ENCODE results near the gene SPOCK1. TPM values are rescaled to one million over a fixed set of nuclear protein-coding genes. Genes with fewer than 3 reads are reported as not detected.

The SPOCK1 gene
- total RNA-seq, 1 experiment from 2014 or later: 0.27 TPM

- Histone ChIP-seq H3K27me3 (ENCODE audit: insufficient read depth, low read length) (peaks cover 54% of the 10 kb centered on the region), H3K9me2 (ENCODE audit: insufficient read depth) (no peaks in the 10 kb centered on the region), H3K36me3 (ENCODE audit: control insufficient read depth in 1 of 2, insufficient read depth in 2 of 2, low read length in 2 of 2) (no peaks in the 10 kb centered on the region), H3K27ac (ENCODE audit: low read depth, low read length) (no peak overlapping the region), H3K79me2 (ENCODE audit: insufficient read depth, low read length) (no peaks in the 10 kb centered on the region), H4K20me1 (ENCODE audit: insufficient read depth) (no peaks in the 10 kb centered on the region), H3K9ac (ENCODE audit: low read length) (no peak overlapping the region), H3K4me1 (ENCODE audit: control insufficient read depth in 1 of 2, insufficient read depth in 2 of 2, low read length in 2 of 2) (no peaks in the 10 kb centered on the region), H3K4me2 (ENCODE audit: low read length) (no peak overlapping the region), H3K4me3 (replicated peaks in 1 of 2; ENCODE audit: low read depth in 1 of 2, low read length in 2 of 2) (no peak overlapping the region), H3K9me3 (ENCODE audit: control insufficient read depth in 1 of 2, insufficient read depth in 1 of 2, low read depth in 1 of 2, low read length in 2 of 2) (no peaks in the 10 kb centered on the region), H2AFZ (ENCODE audit: low read depth, low read length, poor library complexity, severe bottlenecking) (no peak overlapping the region)
- DNase-seq (ENCODE audit: low read depth, low spot score) (no peak), ATAC-seq (no peak)
- RAD21 ChIA-PET (ENCODE audit: low non-redundant PET in 1 of 2, low total read pairs in 2 of 2, uncharacterized antibody in 2 of 2, unreplicated experiment in 2 of 2): no interaction called here
- TF ChIP-seq YY1 (IDR thresholded peaks at IDR 0.05; ENCODE audit: extremely low read depth, insufficient replicate concordance, low read depth, low read length) (no peak), ZNF274 (IDR thresholded peaks at IDR 0.05; ENCODE audit: low read depth, low read length) (no peak), MAX (IDR thresholded peaks at IDR 0.05) (no peak), CBX3 (IDR thresholded peaks at IDR 0.05; ENCODE audit: low read depth) (no peak), SIN3A (IDR thresholded peaks at IDR 0.05; ENCODE audit: low read depth) (no peak), JUND (IDR thresholded peaks at IDR 0.05) (no peak), FOSL1 (IDR thresholded peaks at IDR 0.05; ENCODE audit: low read depth) (no peak), TCF7L2 (IDR thresholded peaks at IDR 0.05; ENCODE audit: borderline replicate concordance, extremely low read depth, insufficient read depth, insufficient read length) (no peak), POLR2A (IDR thresholded peaks at IDR 0.05; ENCODE audit: borderline replicate concordance, extremely low read depth, insufficient read depth, insufficient read length) (no peak), EGR1 (IDR thresholded peaks at IDR 0.05; ENCODE audit: low read depth) (no peak), RAD21 (IDR thresholded peaks at IDR 0.05; ENCODE audit: low read depth) (no peak), POLR2AphosphoS5 (IDR thresholded peaks at IDR 0.05; ENCODE audit: low read depth, low read length) (no peak), EZH2 (IDR thresholded peaks at IDR 0.05) (no peak), EZH2phosphoT487 (IDR thresholded peaks at IDR 0.05; ENCODE audit: borderline replicate concordance) (no peak), ATF3 (IDR thresholded peaks at IDR 0.05) (no peak), ELF1 (IDR thresholded peaks at IDR 0.05; ENCODE audit: borderline replicate concordance, low read depth) (no peak), SRF (IDR thresholded peaks at IDR 0.05; ENCODE audit: low read depth) (no peak)
- TF ChIP-seq, protein P1, sequence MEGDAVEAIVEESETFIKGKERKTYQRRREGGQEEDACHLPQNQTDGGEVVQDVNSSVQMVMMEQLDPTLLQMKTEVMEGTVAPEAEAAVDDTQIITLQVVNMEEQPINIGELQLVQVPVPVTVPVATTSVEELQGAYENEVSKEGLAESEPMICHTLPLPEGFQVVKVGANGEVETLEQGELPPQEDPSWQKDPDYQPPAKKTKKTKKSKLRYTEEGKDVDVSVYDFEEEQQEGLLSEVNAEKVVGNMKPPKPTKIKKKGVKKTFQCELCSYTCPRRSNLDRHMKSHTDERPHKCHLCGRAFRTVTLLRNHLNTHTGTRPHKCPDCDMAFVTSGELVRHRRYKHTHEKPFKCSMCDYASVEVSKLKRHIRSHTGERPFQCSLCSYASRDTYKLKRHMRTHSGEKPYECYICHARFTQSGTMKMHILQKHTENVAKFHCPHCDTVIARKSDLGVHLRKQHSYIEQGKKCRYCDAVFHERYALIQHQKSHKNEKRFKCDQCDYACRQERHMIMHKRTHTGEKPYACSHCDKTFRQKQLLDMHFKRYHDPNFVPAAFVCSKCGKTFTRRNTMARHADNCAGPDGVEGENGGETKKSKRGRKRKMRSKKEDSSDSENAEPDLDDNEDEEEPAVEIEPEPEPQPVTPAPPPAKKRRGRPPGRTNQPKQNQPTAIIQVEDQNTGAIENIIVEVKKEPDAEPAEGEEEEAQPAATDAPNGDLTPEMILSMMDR (IDR thresholded peaks at IDR 0.05 in 2 of 3, conservative IDR thresholded peaks at IDR 0.05 in 1 of 3; ENCODE audit: borderline replicate concordance in 1 of 3, insufficient read depth in 1 of 3, low read depth in 2 of 3, low read length in 2 of 3): no peak
- POLR2A ChIA-PET: no interaction called here
- CTCF ChIA-PET: no interaction called here
- intact Hi-C loops (cut with micrococcal nuclease): no loop called here
- BruUV-seq (replicated peaks): no TSS peak
Measured at GRCh38 chr5:137024044-137024443, 475.1 kb downstream of the SPOCK1 start.

Data from HCT116 (cell line).